Glomerular endothelial cell (primary cell): ENCODE results near the gene SDSL. TPM values are rescaled to one million over a fixed set of nuclear protein-coding genes. Genes with fewer than 3 reads are reported as not detected.

Experiments
- DNase-seq: peaks from one replicate; pipeline ENCODE4 v3.0.0-alpha.2; 2011; ENCODE audit warnings: low read depth, low spot score; ENCODE audit errors: extremely low read depth
- total RNA-seq: library from RNA; depleted of rRNA; stranded (reverse); fragments of >200 nt; gene quantifications from 2 replicates; pipeline ENCODE4 v1.2.3, GENCODE V29; 2015

The SDSL gene
- total RNA-seq, 1 donor from 2014 or later = 4.3 TPM

DNA sequence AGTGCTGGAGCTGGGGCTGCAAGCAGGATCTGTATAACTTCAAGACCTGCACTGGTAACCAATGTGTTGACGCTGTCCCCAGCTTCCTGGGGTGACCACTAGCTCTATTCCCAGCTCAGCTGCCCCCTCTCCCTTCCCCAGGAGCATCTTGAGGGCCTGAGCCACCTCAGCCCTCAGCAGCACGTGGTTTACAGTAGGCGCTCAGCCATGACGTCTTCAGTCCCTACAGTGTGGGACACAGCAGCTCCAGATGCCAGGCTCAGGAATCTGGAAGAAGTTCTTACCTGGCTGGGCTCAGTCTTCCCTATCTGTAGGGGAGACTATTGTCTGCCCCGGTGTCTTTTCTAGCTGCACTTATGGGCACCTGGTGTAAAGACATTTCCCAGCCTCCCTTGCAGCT is 27.1 kb upstream of the SDSL start:
- DNase-seq = no peak

DNA sequence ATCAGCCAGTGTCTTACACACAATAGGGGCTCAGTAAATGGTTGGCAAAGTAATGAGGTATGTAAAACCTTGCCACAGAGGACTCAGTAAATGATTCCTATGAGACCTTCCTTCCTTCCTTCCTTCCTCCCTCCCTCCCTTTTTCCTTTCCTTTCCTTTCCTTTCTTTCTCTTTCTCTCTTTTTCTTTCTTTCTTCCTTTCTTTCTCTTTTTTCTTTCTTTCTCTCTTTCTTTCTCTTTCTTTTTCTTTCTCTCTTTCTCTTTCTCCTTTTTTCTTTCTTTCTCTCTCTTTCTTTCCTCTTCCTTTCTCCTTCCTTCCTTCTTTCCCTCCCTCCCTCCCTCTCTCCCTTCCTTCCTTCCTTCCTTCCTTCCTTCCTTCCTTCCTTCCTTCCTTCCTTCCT is 26.0 kb upstream of the SDSL start:
- no peak for DNase-seq

DNA sequence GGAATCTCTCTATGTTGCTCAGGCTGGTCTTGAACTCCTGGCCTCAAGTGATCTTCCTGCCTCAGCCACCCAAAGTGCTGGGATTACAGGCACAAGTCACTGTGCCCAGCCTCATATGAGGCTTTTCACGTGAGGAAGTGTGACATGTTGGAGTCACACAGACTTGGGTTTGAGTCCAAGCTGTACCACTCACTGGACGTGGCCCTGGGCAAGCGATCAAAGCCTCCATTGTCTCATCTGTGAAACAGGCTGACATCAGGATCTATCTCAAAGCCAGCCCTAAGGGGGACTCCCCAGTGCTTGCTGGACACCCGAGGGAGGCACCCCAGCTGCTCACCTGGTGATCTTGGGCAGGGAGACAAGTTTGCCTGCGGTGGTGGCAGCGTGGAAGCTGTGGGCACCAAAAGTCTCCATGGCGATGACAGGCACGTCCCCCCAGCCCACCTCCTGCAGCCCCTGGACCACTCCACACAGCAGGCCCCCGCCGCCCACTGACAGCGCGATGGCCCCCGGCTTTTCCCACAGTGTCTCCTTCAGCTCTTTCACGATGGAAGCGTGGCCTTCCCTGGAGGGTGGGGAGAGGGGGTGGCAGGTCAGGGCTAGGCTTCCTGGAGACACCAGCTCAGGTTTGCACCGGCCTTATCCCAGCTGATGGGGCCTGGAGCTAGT is 25.2 kb upstream of the SDSL start:
- no peak for DNase-seq

DNA sequence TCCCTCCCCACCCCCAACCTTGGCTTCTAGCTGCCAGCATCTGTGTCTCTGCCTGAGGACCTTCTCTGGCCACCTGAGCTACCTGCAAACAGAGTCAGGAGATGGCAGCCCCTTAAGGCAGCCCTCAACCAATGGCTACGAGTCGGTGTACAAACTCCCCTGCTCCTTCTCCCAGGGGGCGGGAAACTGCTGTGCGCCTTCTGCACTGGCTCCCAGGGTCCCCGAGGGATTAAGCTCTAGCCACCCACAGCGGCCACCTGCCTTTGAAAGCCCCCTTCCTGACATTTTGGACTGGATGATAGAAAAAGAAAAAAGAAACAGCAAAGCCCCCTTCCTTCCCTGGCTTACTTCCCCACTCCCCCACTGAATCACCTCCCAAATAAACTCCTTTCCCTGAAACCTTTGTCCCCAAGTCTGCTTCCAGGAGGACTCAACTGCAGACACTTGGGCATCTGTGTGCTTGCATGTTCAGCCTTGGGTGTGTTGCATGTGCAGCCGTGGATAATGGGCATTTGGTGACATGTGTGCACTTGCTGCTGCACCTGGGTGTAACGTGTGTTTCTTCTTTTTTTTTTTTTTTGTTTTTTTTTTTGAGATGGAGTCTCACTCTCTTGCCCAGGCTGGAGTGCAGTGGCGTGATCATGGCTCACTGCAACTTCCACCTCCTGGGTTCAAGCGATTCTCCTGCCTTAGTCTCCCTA is 24.5 kb upstream of the SDSL start:
- no peak for DNase-seq

DNA sequence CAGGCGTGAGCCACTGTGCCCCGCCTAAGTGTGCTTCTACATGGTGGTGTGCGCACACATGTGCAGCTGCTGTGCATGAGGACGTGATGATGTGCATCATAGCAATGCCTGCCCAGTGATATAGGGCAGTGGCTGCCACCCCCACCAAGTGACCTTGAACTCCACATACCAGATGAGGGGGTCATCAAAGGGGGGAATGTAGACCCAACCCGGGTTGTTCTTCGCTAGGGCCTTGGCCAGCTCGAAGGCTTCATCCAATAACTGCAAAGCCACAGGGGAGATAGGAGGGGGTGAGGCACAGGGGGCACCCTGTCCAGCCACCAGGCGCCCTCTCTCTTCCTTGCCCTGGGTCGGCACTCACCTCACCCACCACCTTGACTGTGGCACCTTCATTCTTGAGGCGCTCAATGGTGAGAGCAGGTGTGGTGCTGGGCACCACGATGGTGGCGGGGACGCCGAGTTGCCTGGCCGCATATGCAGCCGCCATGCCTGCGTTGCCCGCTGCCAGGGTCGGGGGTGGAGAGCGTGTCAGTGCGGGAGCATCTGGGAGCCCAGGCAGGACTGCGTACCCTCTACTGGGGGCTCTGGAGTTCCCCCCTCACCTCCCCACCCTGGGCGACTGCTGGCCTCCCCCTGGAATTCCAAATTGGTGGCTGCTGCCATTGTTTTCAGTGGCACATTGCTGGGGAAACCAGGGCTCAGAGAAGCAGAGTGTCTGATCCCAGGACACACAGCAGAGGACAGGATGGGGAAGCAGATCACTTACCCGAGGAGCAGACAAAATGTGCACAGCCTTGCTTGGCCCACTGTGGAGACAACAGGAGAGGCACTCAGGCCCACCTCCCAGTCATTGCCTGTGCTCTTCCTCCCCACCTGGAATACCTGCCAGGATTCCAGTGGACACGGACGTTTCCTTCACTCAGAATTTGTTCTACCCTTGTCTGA is 23.6 kb upstream of the SDSL start:
- DNase-seq = no peak

- no peak for DNase-seq
Measured at GRCh38 chr12:113399490-113399889, 22.7 kb upstream of the SDSL start.

- no peak for DNase-seq
Measured at GRCh38 chr12:113400362-113400761, 21.8 kb upstream of the SDSL start.

- no peak for DNase-seq
Measured at GRCh38 chr12:113401066-113402000, 20.8 kb upstream of the SDSL start.

DNA sequence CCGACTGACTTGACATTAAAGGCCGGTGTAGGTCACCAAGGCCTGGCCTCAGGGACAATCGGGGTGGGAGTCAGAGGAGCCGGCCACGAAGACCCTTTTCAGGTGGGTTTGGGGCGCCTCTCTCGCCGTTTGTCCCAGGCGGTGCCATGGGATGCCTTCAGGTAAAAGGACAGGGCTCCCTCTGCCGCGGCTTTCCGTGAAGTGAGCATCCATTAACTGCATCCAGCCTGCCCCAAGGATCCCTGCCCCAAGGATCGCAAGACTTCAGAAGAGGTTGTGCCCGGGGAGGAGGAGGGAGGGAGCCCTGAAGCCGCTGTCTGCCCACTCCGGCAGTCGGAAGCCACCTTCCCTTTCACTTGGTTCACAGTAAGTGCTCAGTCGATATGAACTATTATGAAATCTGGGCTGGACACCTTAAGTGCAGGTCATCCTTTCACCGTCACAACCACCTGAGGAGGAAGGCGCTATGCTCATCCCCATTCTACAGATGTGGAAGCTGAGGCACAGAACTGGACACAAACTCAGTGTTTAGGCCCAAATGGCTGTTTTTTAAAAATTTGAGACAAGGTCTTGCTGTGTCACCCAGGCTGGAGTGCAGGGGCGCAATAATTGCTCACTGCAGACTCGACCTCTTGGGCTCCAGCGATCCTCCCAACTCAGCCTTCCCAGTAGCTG is 19.5 kb upstream of the SDSL start:
- no peak for DNase-seq

- DNase-seq = no peak
Measured at GRCh38 chr12:113403435-113404415, 18.5 kb upstream of the SDSL start, which contains the start of gene SDS. Gene SDS, minus strand, starts transcription at chr12:113403887. Its CDS starts 4,179 bp downstream, at chr12:113399708.

GRCh38 chr12:113405694-113406093 is 16.5 kb upstream of the SDSL start:
- DNase-seq = no peak

DNA sequence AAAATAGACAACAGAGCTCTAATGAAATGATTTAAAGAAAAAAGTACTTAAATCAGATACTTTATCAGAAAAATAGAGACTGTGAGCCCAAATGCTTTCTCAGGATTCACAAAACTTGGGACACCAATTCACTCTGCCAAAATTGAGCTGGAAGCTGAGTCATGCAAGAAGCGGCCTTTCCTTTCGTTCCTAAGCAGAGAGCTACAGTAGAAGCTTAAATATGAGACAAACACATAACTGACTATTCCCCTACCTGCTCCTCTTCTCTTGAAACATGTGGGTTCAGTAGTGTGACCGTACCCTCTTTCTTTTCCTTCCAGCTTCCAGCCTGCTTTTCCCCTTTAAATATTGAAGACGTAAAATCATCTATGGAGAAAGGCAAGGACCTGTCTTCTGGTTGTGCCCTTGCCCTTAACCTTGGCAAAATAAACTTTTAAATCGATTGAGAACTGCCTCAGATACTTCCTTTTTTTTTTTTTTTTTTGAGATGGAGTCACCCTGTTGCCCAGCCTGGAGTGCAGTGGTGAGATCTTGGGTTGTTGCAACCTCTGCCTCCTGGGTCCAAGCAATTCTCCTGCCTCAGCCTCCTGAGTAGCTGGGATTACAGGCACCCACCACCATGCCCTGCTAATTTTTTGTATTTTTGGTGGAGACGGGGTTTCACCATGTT is 14.1 kb upstream of the SDSL start:
- no peak for DNase-seq

DNA sequence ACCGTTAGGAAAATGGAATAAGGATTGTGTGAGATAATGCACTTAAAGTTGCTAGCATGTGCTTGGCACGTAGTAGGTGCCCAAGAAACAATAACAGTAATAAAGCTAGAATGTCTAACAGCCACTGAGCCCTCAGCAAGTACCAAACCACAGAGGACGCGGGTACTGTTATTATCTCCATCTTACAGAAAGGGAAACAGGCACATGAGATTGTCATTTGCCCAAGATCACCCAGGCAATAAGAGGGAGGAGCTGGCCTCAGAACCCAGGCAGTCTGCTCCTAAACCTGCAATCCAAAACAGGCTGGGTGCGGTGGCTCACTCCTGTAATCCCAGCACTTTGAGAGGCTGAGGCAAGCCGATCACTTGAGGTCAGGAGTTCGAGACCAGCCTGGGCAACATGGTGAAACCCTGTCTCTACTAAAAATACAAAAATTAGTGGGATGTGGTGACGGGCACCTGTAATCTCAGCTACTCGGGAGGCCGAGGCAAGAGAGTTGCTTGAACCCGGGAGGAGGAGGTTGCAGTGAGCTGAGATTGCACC is 13.4 kb upstream of the SDSL start:
- no peak for DNase-seq

DNA sequence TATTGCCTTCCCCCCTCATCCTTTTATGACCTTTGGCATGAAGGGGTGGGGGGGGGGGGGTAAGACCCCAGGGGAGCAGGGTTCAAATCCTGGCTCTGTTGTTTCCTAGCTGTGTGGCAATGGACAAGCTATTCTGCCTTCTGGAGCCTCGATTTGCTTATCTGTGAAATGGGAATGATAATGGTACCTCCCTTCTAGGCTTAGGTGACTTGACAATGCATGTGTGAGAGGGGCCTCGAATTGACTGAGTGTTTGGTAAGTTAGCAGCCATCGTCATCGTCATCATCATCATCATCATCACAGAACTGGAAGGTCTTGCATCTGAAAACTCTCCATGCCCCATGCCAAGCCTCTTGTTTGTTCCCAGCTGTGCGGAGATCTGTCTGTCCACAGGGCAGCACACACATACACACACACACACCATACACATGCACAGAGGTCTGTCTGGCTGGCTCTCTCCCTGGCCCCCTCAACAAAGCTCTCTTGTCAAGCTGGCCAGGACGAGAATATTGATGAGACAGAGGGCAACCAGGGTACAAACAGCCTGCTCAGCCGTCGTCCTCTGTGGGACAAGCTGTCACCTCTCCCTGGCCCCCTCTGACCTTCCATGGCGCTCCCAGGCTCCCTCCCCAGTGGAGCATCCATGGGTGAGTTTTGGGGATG is 12.6 kb upstream of the SDSL start:
- no peak for DNase-seq

GRCh38 chr12:113413488-113413939 is 8.7 kb upstream of the SDSL start:
- DNase-seq = no peak

DNA sequence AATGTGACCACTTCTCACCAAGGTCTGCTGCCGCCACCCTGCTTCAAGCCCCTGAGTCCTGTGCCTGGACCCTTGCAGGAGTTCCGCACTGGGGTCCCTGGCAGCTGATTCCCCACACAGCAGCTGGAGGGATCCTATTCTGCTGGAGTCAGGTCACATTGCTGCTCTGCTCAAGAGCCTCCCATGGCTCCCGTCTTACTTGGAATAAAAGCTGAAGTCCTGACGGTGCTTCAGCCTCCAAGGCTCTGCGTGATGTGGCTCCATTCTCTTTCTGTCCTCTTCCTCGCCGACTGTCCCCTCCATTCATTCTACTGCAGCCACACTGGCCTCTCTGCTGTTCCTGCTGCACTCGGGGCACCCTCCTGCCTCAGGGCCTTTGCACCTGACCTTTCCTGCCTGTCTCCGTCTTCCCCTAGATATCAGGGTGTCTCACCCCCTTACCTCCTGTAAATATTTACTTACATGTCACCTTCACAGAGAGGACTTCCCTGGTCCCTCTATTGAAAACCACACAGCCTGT is 7.6 kb upstream of the SDSL start:
- no peak for DNase-seq
